Keratinocyte (primary cell): Measurements from ENCODE around the gene PCGF1. TPM values are rescaled to one million over a fixed set of nuclear protein-coding genes. Genes with fewer than 3 reads are reported as not detected.
A peak's percentile ranks its signal among the peaks of the same experiment; 100 is the strongest.

Experiments
- DNase-seq: peaks from one replicate; pipeline ENCODE4 v3.0.0-alpha.2; 2011; ENCODE audit warnings: low read depth, missing footprints, low spot score
- FAIRE-seq: peaks from 2 replicates; lab custom pipeline; 2011; peaks lifted over from hg19 to GRCh38; lab: Jason Lieb, UNC
- H2AFZ ChIP-seq: 2 replicates; pipeline ENCODE4 v1.6.0; 2012; ENCODE audit warnings: low read length, control low read depth, inconsistent platforms; ENCODE audit not compliant: control insufficient read depth
- H3K27ac ChIP-seq: 2 replicates; pipeline ENCODE4 v1.5.1; 2011; ENCODE audit warnings: low read length; ENCODE audit not compliant: control insufficient read depth, insufficient read depth
- H3K27me3 ChIP-seq: 3 replicates; pipeline ENCODE4 v1.6.0; 2011; ENCODE audit warnings: low read length; ENCODE audit not compliant: control insufficient read depth, insufficient read depth; ENCODE audit errors: extremely low read depth
- H3K36me3 ChIP-seq, 2 experiments: 2 replicates in 1 of 2; 3 replicates in 1 of 2; pipeline ENCODE4 v1.5.1; 2011; ENCODE audit warnings: low read length in 2 of 2, mild to moderate bottlenecking in 1 of 2; ENCODE audit not compliant: control insufficient read depth in 2 of 2, insufficient read depth in 2 of 2; ENCODE audit errors: extremely low read depth in 1 of 2
- H3K4me1 ChIP-seq: 3 replicates; pipeline ENCODE4 v1.5.1; 2011; ENCODE audit warnings: low read length; ENCODE audit not compliant: control insufficient read depth, insufficient read depth; ENCODE audit errors: extremely low read depth
- H3K4me2 ChIP-seq: 3 replicates; pipeline ENCODE4 v1.6.0; 2011; ENCODE audit warnings: low read depth, low read length; ENCODE audit not compliant: control insufficient read depth, insufficient read depth; ENCODE audit errors: extremely low read depth
- H3K4me3 ChIP-seq, 3 experiments: fragments of 200-600 bp in 1 of 3; sonication (generic) in 1 of 3; 2 replicates in 2 of 3; 3 replicates in 1 of 3; pipeline ENCODE4 v1.5.1; 2011 to 2016; ENCODE audit warnings: low read length in 3 of 3, mild to moderate bottlenecking in 3 of 3, control low read depth in 2 of 3, inconsistent platforms in 1 of 3, low read depth in 1 of 3, mixed read lengths in 1 of 3, mixed run types in 1 of 3, moderate library complexity in 1 of 3; ENCODE audit not compliant: control insufficient read depth in 2 of 3, insufficient read depth in 2 of 3; ENCODE audit errors: extremely low read depth in 1 of 3
- H3K79me2 ChIP-seq: 2 replicates; pipeline ENCODE4 v1.6.0; 2012; ENCODE audit warnings: low read length; ENCODE audit not compliant: control insufficient read depth, insufficient read depth
- H3K9ac ChIP-seq: 3 replicates; pipeline ENCODE4 v1.6.0; 2011; ENCODE audit warnings: low read length; ENCODE audit not compliant: control insufficient read depth, insufficient read depth; ENCODE audit errors: extremely low read depth
- H3K9me1 ChIP-seq: 3 replicates; pipeline ENCODE4 v1.6.0; 2011; ENCODE audit warnings: low read length; ENCODE audit not compliant: control insufficient read depth, insufficient read depth; ENCODE audit errors: extremely low read depth
- H3K9me3 ChIP-seq: 2 replicates; pipeline ENCODE4 v1.5.1; 2012; ENCODE audit warnings: low read depth, low read length; ENCODE audit not compliant: control insufficient read depth
- H4K20me1 ChIP-seq: 3 replicates; pipeline ENCODE4 v1.6.0; 2011; ENCODE audit warnings: low read length; ENCODE audit not compliant: control insufficient read depth, insufficient read depth; ENCODE audit errors: extremely low read depth
- EZH2 ChIP-seq: IDR thresholded peaks from one replicate; pipeline ENCODE4 v1.6.1; 2012; ENCODE audit warnings: inconsistent platforms, mild to moderate bottlenecking, low read length, moderate library complexity
- dilution Hi-C: fragments of 300-500 bp; cut with MboI; formaldehyde crosslinking; loops from one replicate; pipeline ENCODE4 v1.7.0; 2020; ENCODE audit warnings: low sequenced_read_pairs; ENCODE audit not compliant: extremely low pct_ligation_motif_present
- polyA plus RNA-seq, 5 experiments: library from polyadenylated mRNA; depleted of rRNA in 3 of 5; stranded (reverse) in 3 of 5; stranded (forward) in 1 of 5; unstranded in 1 of 5; fragments of >200 nt; gene quantifications; 1 replicate in 1 of 5; 2 replicates in 3 of 5; 3 replicates in 1 of 5; pipeline versions ENCODE4 v1.2.1 to v1.2.3, GENCODE V29; 2011 to 2012; ENCODE audit warnings: missing spikeins in 2 of 5, low read depth in 1 of 5, low replicate concordance in 1 of 5
- TF ChIP-seq, protein P1 (sequence below), 3 experiments: IDR thresholded peaks in 1 of 3; conservative IDR thresholded peaks in 1 of 3; optimal IDR thresholded peaks in 1 of 3; 2 replicates in 2 of 3; 3 replicates in 1 of 3; pipeline versions ENCODE3 to v1.5.1; 2011; ENCODE audit warnings: low read length in 3 of 3, mild to moderate bottlenecking in 3 of 3, moderate library complexity in 2 of 3, control low read depth in 1 of 3, inconsistent platforms in 1 of 3; ENCODE audit not compliant: insufficient read depth in 2 of 3; ENCODE audit errors: extremely low read depth in 1 of 3

PCGF1 gene
- polyA plus RNA-seq, 1 donor (not counting 4 experiments of a cell fraction or from before 2014, with no cell fraction given) = 29.1 TPM

- no peak overlapping the region for H3K9ac ChIP-seq
- peaks cover 12 to 16% of the 10 kb centered on the region in 2 experiments for H3K36me3 ChIP-seq
- no peaks in the 10 kb centered on the region for H4K20me1 ChIP-seq
- DNase-seq = no peak
- no peak overlapping the region for H3K27ac ChIP-seq
- H3K79me2 ChIP-seq = no peaks in the 10 kb centered on the region
- H3K4me1 ChIP-seq = peaks cover 9% of the 10 kb centered on the region
- H3K4me3 ChIP-seq = no peak overlapping the region
- dilution Hi-C loops = no loop called here
- TF ChIP-seq EZH2 = no peak
- TF ChIP-seq, protein P1, sequence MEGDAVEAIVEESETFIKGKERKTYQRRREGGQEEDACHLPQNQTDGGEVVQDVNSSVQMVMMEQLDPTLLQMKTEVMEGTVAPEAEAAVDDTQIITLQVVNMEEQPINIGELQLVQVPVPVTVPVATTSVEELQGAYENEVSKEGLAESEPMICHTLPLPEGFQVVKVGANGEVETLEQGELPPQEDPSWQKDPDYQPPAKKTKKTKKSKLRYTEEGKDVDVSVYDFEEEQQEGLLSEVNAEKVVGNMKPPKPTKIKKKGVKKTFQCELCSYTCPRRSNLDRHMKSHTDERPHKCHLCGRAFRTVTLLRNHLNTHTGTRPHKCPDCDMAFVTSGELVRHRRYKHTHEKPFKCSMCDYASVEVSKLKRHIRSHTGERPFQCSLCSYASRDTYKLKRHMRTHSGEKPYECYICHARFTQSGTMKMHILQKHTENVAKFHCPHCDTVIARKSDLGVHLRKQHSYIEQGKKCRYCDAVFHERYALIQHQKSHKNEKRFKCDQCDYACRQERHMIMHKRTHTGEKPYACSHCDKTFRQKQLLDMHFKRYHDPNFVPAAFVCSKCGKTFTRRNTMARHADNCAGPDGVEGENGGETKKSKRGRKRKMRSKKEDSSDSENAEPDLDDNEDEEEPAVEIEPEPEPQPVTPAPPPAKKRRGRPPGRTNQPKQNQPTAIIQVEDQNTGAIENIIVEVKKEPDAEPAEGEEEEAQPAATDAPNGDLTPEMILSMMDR (optimal IDR thresholded peaks at IDR 0.05 in 1 of 3, IDR thresholded peaks at IDR 0.05 in 1 of 3, conservative IDR thresholded peaks at IDR 0.05 in 1 of 3; ENCODE audit: extremely low read depth in 1 of 3, insufficient read depth in 2 of 3, low read length in 3 of 3) = no peak
- H3K9me1 ChIP-seq = no peaks in the 10 kb centered on the region
- H3K27me3 ChIP-seq = no peaks in the 10 kb centered on the region
- no peak for FAIRE-seq
- H3K9me3 ChIP-seq = no peaks in the 10 kb centered on the region
- H3K4me2 ChIP-seq = no peak overlapping the region
- H2AFZ ChIP-seq = no peak overlapping the region
Observed at GRCh38 chr2:74474481-74474880, 33.0 kb downstream of the PCGF1 start.

DNA sequence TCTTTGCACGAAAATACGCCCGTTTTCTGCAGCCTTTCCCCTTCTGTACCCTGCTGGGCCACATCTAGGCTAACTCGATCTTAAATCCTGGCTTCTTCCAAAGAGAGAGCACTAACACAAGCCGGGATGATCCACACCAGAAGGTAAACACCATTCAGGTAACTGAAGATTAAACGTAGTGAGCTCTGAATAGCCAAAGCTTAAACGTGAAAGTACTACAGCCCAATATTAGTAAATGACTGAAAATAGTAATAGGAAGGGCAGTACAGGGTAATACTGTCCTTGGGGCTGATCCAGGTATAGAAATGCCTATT lies 34.6 kb downstream of the PCGF1 start:
- peak overlapping the region; percentile 67 to 99 (median 75) for H3K4me3 ChIP-seq
- peaks cover 12 to 16% of the 10 kb centered on the region in 2 experiments for H3K36me3 ChIP-seq
- no peaks in the 10 kb centered on the region for H3K9me3 ChIP-seq
- no peak for FAIRE-seq
- TF ChIP-seq EZH2 = no peak
- TF ChIP-seq, protein P1 (optimal IDR thresholded peaks at IDR 0.05 in 1 of 3, IDR thresholded peaks at IDR 0.05 in 1 of 3, conservative IDR thresholded peaks at IDR 0.05 in 1 of 3; ENCODE audit: extremely low read depth in 1 of 3, insufficient read depth in 2 of 3, low read length in 3 of 3) = no peak
- H3K4me1 ChIP-seq = peaks cover 9% of the 10 kb centered on the region
- no peaks in the 10 kb centered on the region for H3K79me2 ChIP-seq
- peak overlapping the region; percentile 97 for H3K4me2 ChIP-seq
- H3K9me1 ChIP-seq = no peaks in the 10 kb centered on the region
- H4K20me1 ChIP-seq = no peaks in the 10 kb centered on the region
- H2AFZ ChIP-seq = peak overlapping the region; percentile 95
- H3K27me3 ChIP-seq = no peaks in the 10 kb centered on the region
- H3K27ac ChIP-seq = peak overlapping the region; percentile 89
- dilution Hi-C loops = no loop called here
- H3K9ac ChIP-seq = peak overlapping the region; percentile 93
- DNase-seq = no peak
